ENCODE data around the gene CCL26. TPM values are rescaled to one million over a fixed set of nuclear protein-coding genes. Genes with fewer than 3 reads are reported as not detected.

Gene CCL26
- total and polyA plus RNA-seq, 9 of the 15 experiments (the other 6 are each of a cell fraction or from before 2014, with no cell fraction given), result 2.3 to 26.8 (median 8.4) TPM

DNA sequence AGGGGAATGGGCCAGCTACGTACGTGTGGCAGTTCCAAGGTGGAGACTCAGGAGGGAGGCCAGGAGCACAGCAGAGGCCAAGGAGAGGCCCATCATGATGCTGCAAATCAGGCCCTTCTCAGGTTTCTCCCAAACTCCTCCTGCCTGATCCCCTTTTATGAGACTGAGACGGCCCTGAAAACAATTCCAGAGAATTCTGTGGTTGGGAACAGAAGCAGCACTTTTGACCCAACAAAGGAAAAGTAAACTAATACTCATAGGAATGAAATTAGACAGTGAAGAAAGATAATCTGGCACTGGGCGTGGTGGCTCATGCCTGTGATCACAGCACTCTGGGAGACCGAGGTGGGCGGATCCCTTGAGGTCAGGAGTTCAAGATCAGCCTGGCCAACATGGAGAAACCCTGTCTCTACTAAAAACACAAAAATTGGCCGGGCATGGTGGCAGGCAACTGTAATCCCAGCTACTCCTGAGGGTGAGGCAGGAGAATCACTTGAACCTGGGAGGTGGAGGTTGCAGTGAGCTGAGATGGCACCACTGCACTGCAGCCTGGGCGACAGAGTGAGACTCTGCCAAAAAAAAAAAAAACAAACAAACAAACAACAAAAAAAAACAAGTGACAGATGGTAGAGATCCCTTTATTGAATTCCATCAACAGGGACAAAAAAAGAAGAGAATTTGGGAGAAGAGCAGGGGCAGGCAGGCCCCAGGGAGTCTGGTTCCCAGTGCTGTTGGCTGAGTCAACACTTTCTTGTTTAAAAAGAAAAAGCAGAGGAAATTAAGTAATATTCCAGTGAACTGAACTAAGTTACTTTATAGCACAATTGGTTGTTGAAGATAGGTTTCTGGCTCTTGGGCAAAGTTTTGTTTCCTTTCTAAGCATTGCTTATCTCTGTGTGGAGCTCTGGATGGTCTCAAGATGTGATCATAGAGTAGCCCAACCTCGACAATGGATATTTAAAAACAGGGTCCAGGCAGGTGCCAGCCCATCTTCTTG lies at the start of gene CCL26 (continued):
- peak in 1 of 2 experiments; percentile 53; a peak in 1 of 4 replicates for TF ChIP-seq HDAC1 (IDR thresholded peaks at IDR 0.05)
- TF ChIP-seq HNRNPUL1 (IDR thresholded peaks at IDR 0.05; ENCODE audit: low read length), result no peak
- no peak for TF ChIP-seq KLF10 (CRISPR knock-in tag; IDR thresholded peaks at IDR 0.05)
- TF ChIP-seq, protein P1, sequence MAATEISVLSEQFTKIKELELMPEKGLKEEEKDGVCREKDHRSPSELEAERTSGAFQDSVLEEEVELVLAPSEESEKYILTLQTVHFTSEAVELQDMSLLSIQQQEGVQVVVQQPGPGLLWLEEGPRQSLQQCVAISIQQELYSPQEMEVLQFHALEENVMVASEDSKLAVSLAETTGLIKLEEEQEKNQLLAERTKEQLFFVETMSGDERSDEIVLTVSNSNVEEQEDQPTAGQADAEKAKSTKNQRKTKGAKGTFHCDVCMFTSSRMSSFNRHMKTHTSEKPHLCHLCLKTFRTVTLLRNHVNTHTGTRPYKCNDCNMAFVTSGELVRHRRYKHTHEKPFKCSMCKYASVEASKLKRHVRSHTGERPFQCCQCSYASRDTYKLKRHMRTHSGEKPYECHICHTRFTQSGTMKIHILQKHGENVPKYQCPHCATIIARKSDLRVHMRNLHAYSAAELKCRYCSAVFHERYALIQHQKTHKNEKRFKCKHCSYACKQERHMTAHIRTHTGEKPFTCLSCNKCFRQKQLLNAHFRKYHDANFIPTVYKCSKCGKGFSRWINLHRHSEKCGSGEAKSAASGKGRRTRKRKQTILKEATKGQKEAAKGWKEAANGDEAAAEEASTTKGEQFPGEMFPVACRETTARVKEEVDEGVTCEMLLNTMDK (IDR thresholded peaks at IDR 0.05; ENCODE audit: borderline replicate concordance, insufficient read depth, low read depth, low read length, poor library complexity, severe bottlenecking), result no peak
- no peak for TF ChIP-seq SMC3 (conservative IDR thresholded peaks at IDR 0.05; ENCODE audit: insufficient read depth, low read depth, low read length)
- no peak for TF ChIP-seq MED1 (CRISPR knock-in tag; IDR thresholded peaks at IDR 0.05; ENCODE audit: borderline replicate concordance)
- no peak for TF ChIP-seq HNRNPL (IDR thresholded peaks at IDR 0.05; ENCODE audit: low read depth, low read length)
- TF ChIP-seq, protein P2, sequence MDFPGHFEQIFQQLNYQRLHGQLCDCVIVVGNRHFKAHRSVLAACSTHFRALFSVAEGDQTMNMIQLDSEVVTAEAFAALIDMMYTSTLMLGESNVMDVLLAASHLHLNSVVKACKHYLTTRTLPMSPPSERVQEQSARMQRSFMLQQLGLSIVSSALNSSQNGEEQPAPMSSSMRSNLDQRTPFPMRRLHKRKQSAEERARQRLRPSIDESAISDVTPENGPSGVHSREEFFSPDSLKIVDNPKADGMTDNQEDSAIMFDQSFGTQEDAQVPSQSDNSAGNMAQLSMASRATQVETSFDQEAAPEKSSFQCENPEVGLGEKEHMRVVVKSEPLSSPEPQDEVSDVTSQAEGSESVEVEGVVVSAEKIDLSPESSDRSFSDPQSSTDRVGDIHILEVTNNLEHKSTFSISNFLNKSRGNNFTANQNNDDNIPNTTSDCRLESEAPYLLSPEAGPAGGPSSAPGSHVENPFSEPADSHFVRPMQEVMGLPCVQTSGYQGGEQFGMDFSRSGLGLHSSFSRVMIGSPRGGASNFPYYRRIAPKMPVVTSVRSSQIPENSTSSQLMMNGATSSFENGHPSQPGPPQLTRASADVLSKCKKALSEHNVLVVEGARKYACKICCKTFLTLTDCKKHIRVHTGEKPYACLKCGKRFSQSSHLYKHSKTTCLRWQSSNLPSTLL (IDR thresholded peaks at IDR 0.05), result no peak
- TF ChIP-seq, protein P3, sequence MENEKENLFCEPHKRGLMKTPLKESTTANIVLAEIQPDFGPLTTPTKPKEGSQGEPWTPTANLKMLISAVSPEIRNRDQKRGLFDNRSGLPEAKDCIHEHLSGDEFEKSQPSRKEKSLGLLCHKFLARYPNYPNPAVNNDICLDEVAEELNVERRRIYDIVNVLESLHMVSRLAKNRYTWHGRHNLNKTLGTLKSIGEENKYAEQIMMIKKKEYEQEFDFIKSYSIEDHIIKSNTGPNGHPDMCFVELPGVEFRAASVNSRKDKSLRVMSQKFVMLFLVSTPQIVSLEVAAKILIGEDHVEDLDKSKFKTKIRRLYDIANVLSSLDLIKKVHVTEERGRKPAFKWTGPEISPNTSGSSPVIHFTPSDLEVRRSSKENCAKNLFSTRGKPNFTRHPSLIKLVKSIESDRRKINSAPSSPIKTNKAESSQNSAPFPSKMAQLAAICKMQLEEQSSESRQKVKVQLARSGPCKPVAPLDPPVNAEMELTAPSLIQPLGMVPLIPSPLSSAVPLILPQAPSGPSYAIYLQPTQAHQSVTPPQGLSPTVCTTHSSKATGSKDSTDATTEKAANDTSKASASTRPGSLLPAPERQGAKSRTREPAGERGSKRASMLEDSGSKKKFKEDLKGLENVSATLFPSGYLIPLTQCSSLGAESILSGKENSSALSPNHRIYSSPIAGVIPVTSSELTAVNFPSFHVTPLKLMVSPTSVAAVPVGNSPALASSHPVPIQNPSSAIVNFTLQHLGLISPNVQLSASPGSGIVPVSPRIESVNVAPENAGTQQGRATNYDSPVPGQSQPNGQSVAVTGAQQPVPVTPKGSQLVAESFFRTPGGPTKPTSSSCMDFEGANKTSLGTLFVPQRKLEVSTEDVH (IDR thresholded peaks at IDR 0.05; ENCODE audit: low read depth, partially characterized antibody), result no peak
- no peak for TF ChIP-seq STAT5A (IDR thresholded peaks at IDR 0.05; ENCODE audit: borderline replicate concordance, low read length)
- no peak; the same call in 1 of the 2 replicates for TF ChIP-seq CBFA2T3 (IDR thresholded peaks at IDR 0.05)
- peak in 1 of 3 experiments; percentile 5 for TF ChIP-seq YY1 (IDR thresholded peaks at IDR 0.05; ENCODE audit: borderline replicate concordance in 1 of 3, control insufficient read depth in 1 of 3, extremely low read depth in 1 of 3, insufficient read depth in 3 of 3, insufficient read length in 1 of 3, insufficient replicate concordance in 2 of 3, low read depth in 1 of 3, low read length in 2 of 3)
- no peak for TF ChIP-seq IRF2 (CRISPR knock-in tag; IDR thresholded peaks at IDR 0.05)
- TF ChIP-seq CCNT2 (IDR thresholded peaks at IDR 0.05; ENCODE audit: borderline replicate concordance, extremely low read depth, insufficient read length, low read depth, low read length), result no peak
- TF ChIP-seq, protein P4, sequence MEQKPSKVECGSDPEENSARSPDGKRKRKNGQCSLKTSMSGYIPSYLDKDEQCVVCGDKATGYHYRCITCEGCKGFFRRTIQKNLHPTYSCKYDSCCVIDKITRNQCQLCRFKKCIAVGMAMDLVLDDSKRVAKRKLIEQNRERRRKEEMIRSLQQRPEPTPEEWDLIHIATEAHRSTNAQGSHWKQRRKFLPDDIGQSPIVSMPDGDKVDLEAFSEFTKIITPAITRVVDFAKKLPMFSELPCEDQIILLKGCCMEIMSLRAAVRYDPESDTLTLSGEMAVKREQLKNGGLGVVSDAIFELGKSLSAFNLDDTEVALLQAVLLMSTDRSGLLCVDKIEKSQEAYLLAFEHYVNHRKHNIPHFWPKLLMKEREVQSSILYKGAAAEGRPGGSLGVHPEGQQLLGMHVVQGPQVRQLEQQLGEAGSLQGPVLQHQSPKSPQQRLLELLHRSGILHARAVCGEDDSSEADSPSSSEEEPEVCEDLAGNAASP (IDR thresholded peaks at IDR 0.05), result no peak
